ENCODE measurements around the gene PHACTR1. TPM values are rescaled to one million over a fixed set of nuclear protein-coding genes. Genes with fewer than 3 reads are reported as not detected.

PHACTR1 gene
- polyA plus RNA-seq, 3 donors = 6.1 to 26.9 (median 7.6) TPM

- Mint-ChIP-seq H3K27ac (no peak overlapping the region), H3K4me1 (peaks cover 22% of the 10 kb centered on the region), H3K27me3 (ENCODE audit: low read depth in 3 of 3) (peaks cover 0 to 2% (median 0%) of the 10 kb centered on the region in 3 donors), H3K36me3 (no peaks in the 10 kb centered on the region), H3K4me3 (no peak overlapping the region), H3K9me3 (peaks cover 4 to 12% (median 6%) of the 10 kb centered on the region in 7 donors)
- no peak for DNase-seq
- TF ChIP-seq CTCF (IDR thresholded peaks at IDR 0.05) = no peak
- H3K9ac ChIP-seq (ENCODE audit: insufficient read depth, low read length, poor library complexity, severe bottlenecking) = no peak overlapping the region
- no peak overlapping the region for H2AFZ ChIP-seq (ENCODE audit: insufficient read depth, low read depth, low read length, poor library complexity, severe bottlenecking)
- H3K79me2 ChIP-seq (ENCODE audit: insufficient read depth, low read length) = no peaks in the 10 kb centered on the region
- no peaks in the 10 kb centered on the region for H3K27me3 ChIP-seq (ENCODE audit: control insufficient read depth in 2 of 2, insufficient read depth in 2 of 2, low read length in 2 of 2)
- H4K20me1 ChIP-seq (ENCODE audit: insufficient read depth, low read length) = no peaks in the 10 kb centered on the region
- H3K9me3 ChIP-seq (replicated peaks in 1 of 2; ENCODE audit: control insufficient read depth in 1 of 2, insufficient read depth in 1 of 2, low read length in 2 of 2) = peaks cover 0 to 6% of the 10 kb centered on the region in 2 donors
- intact Hi-C loops (cut with micrococcal nuclease) = no loop called here
- H3K27ac ChIP-seq (ENCODE audit: low read depth in 1 of 2, low read length in 2 of 2) = no peak overlapping the region
- H3K4me2 ChIP-seq (replicated peaks; ENCODE audit: extremely low read depth, low read length, poor library complexity, severe bottlenecking) = no peak overlapping the region
- no peak overlapping the region for H3K4me3 ChIP-seq (replicated peaks in 1 of 3; ENCODE audit: low read depth in 2 of 3, low read length in 3 of 3)
- peaks cover 21 to 22% of the 10 kb centered on the region in 2 donors for H3K4me1 ChIP-seq (ENCODE audit: control insufficient read depth in 1 of 2, insufficient read depth in 2 of 2, low read length in 2 of 2)
- WGBS (ENCODE audit: insufficient coverage) = 100% methylated on average over 2 of the region's 5 CpGs
- no peaks in the 10 kb centered on the region for H3K36me3 ChIP-seq (replicated peaks in 1 of 2; ENCODE audit: control insufficient read depth in 1 of 2, insufficient read depth in 2 of 2, low read length in 2 of 2)
These were observed 234.4 kb downstream of the PHACTR1 start for GRCh38 chr6:12950976-12951375.

GRCh38 chr6:12951415-12951814, 234.8 kb downstream of the PHACTR1 start:
- no peak overlapping the region for H2AFZ ChIP-seq (ENCODE audit: insufficient read depth, low read depth, low read length, poor library complexity, severe bottlenecking)
- H3K27me3 ChIP-seq (ENCODE audit: control insufficient read depth in 2 of 2, insufficient read depth in 2 of 2, low read length in 2 of 2) = no peaks in the 10 kb centered on the region
- Mint-ChIP-seq H3K36me3 (no peaks in the 10 kb centered on the region), H3K27ac (no peak overlapping the region), H3K4me1 (peaks cover 18% of the 10 kb centered on the region), H3K4me3 (no peak overlapping the region), H3K9me3 (peaks cover under 1 to 12% (median 6%) of the 10 kb centered on the region in 7 donors), H3K27me3 (ENCODE audit: low read depth in 3 of 3) (peaks cover 0 to 2% (median 0%) of the 10 kb centered on the region in 3 donors)
- H3K79me2 ChIP-seq (ENCODE audit: insufficient read depth, low read length) = no peaks in the 10 kb centered on the region
- TF ChIP-seq CTCF (IDR thresholded peaks at IDR 0.05) = no peak
- H3K4me3 ChIP-seq (replicated peaks in 1 of 3; ENCODE audit: low read depth in 2 of 3, low read length in 3 of 3) = no peak overlapping the region
- no peaks in the 10 kb centered on the region for H3K36me3 ChIP-seq (replicated peaks in 1 of 2; ENCODE audit: control insufficient read depth in 1 of 2, insufficient read depth in 2 of 2, low read length in 2 of 2)
- peaks cover 0 to 6% of the 10 kb centered on the region in 2 donors for H3K9me3 ChIP-seq (replicated peaks in 1 of 2; ENCODE audit: control insufficient read depth in 1 of 2, insufficient read depth in 1 of 2, low read length in 2 of 2)
- H4K20me1 ChIP-seq (ENCODE audit: insufficient read depth, low read length) = no peaks in the 10 kb centered on the region
- peaks cover 17 to 18% of the 10 kb centered on the region in 2 donors for H3K4me1 ChIP-seq (ENCODE audit: control insufficient read depth in 1 of 2, insufficient read depth in 2 of 2, low read length in 2 of 2)
- DNase-seq = no peak
- no peak overlapping the region for H3K9ac ChIP-seq (ENCODE audit: insufficient read depth, low read length, poor library complexity, severe bottlenecking)
- H3K4me2 ChIP-seq (replicated peaks; ENCODE audit: extremely low read depth, low read length, poor library complexity, severe bottlenecking) = no peak overlapping the region
- H3K27ac ChIP-seq (ENCODE audit: low read depth in 1 of 2, low read length in 2 of 2) = no peak overlapping the region
- intact Hi-C loops (cut with micrococcal nuclease) = no loop called here

All from CD14-positive monocyte (primary cell).